NCI-H345 treated with DMSO at 0.1 percent for 48 hours (cell line): ENCODE measurements around the gene ZNF407.

Experiments
- DNase-seq: peaks from one replicate; lab custom pipeline; 2025; ENCODE audit not compliant: unreplicated experiment; lab: John Stamatoyannopoulos, UW

Gene ZNF407

DNA sequence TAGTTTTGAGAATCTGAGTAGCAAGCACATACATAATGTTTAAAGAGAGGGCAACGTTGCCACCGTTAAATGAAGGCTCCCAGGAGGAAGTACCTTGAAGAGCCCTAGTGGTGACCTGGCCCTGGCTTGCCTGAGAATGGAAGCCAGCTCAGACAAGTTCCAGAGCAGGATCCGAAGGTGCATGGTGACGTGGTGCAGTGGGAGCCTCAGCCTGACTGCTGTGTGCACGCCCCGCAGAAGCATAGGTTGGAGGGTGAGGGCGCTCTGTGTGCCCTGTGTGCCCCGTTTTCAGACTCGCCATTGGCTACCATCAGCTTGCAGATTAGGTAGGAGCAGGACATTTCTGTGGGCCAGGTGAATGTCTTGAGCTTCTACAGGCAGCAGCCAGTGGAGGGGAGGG lies 68.2 kb downstream of the ZNF407 start:
- no peak for DNase-seq

DNA sequence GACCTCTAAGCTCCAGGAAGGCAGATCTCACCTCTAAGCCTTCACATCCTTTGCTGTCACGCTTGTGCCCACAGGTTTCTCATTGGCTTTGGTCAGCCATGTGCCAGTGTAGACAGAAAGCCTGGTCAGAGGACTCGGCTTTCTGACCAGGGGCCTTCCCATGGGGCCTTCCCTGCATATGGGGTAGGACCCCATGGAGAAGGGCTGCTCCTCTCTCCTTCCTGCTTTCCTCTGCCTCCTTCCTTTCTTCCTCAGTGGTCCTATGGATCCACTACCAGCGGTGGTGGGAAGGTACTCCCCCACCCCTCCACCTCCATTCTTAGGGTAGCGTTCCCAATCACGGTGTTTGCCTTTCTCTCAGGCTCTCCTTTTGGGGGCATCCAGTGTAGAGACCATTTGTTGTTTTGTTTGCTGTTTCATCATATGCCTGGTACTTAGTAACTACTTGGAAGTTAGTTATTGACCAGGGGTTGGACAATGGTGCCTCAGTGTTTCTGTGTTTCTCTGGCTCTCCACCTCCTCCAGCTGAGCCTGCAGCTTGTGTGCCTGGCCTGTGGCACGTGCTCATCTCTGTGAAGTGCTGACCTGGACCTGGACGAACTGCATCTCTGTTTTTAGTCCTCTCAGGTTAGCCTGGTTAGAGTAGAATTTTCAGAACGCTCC lies 71.6 kb downstream of the ZNF407 start:
- DNase-seq, result no peak

DNA sequence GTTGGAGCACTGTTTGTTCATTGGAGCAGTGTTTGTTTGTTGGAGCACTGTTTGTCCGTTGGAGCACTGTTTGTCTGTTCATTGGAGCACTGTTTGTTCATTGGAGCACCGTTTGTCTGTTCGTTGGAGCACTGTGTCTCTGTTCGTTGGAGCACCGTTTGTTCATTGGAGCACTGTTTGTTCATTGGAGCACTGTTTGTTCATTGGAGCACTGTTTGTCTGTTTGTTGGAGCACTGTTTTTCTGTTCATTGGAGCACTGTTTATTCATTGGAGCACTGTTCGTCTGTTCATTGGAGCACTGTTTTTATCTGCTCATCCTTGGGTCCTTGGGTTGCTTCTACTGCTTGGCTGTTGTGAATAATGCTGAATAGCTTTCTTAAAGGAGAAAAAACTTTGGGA lies 74.7 kb downstream of the ZNF407 start:
- no peak for DNase-seq

DNA sequence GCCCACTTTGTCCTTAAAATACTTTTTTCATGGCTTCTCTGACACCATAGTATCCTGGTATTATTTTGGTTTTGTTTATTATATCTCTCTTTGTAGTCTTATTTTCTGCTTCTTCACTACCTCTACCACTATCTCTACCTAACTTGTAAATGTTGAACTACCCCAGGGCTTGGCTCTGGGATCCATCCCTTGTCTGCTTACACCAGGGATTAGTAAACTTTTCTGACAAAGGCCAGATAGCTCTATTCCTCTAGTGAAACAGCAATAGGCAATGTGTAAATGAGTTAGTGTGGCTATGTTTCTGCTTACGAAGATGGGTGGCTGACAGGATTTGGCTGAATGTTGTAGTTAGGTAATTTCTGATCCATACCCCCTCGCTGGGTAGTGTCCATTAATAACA lies 76.8 kb downstream of the ZNF407 start:
- DNase-seq, result no peak

DNA sequence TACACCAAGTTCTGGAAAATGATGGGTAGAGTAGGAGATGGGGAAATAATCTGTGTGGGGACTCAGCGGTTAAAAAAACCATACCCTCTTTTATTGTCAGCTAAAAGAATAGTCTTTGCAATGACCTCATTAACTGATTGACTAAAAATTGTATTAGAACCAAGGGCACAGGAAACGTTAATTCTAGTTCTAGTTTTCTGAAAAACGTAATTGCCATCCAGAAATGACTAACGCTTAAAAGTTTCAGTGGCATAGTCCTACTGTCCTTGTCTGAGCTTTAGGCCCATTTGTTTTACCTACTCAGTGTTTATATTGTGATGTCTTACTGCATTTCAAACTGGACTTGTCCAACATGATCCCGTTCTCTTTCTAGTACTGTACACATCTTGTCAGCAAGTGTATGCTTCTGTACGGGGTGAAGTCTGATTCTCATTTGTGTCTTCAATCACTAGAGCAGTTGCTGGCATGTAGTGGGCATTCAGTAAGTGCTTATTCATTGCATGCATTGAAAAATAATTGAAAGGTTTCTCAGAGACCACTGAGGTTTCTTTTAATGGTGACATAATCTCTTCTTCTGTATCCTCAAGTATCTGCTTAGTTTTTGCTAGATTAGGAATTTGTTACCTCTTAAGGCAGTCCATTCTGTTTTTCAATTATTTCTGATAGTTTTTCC lies 81.5 kb downstream of the ZNF407 start:
- DNase-seq, result no peak

DNA sequence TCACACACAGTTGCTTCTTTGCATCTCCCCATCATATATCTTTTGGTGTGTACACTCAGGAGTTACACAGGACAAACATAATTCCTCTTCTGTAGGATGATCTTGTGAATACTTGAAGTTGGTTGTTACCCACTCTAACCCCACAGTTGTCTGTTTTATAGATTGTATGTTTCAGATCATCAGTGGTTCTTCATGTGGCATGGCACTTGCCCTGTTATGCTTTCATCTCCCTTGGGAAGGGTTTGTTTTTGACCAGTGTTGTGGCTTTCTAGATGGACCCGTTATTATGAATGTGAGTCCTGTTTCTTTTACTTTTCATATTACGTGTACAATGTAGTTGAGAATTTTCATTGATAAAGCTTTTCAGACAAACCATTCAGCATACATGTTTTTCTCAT lies 82.0 kb downstream of the ZNF407 start:
- DNase-seq, result no peak

DNA sequence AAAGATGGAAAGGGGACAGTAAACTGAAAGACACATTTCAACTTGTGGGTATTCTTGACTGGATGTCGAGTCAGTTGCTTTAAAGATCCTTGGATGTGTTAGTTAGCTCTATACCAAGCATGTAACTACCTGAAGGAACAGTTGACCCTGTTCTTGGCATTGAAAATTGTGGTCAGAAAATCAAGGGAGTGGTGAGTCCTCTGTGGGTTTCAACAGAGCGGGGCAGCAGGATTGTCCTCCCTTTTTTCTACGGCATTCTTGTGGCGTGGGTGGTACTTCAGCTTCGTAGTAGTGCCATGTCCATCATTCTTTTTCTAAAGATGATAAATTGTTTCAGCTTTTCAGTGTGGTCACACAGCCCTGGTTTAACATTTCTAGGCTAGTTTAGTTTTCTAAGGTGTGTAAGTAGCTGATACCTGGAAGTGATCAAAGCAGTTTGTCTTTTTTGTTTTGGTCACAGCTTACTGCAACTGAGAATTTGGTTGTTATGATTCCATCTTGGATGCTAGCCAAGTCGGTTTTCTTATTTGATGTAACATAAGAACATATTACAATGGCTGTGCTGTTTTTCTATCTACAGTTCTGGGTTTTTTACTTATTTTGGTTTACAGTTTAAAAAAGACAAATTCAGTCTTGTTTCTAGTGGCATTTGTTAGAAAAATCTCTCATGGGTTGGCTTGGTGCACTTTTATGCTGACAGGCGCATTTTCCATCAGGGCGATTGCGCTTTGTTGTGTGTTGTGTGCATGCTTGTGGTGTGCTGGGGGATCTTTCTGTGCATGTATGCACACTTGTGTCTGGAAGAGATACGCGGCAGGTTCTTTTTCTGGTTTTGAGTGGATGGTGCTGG lies 84.7 kb downstream of the ZNF407 start:
- no peak for DNase-seq

DNA sequence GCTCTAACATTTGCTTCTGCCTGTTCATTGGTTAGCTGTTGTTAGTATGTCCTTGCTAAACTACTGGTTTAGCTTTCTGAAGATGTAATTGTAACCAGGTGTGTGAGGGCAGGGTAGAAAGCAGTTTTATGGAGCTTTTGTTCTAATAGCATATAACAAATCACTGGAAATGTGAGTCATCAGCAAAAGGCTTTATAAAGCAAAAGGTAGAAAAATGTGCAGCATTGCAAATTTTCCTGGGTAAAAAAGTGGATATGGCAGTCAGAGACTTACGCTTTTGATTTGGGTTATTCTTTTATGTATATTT lies 85.3 kb downstream of the ZNF407 start:
- DNase-seq, result no peak

DNA sequence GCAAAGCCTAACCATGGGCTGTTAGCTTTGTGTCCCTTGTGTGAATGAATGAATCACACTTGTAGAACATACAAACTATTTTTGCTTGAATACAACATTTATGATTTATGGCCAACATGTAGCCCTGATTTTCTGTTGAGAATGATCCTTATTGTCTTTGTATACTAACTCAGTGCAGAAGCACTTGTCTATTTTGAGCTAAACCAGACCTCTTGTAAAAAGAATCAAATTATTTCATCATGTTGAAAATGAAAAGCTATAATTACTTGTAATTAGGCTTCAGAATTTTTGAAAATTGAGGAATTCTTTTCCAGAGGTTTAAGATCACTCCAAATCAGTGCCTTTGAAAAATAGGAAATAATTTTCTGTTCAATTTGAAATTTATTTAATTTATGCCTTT lies 85.9 kb downstream of the ZNF407 start:
- no peak for DNase-seq

DNA sequence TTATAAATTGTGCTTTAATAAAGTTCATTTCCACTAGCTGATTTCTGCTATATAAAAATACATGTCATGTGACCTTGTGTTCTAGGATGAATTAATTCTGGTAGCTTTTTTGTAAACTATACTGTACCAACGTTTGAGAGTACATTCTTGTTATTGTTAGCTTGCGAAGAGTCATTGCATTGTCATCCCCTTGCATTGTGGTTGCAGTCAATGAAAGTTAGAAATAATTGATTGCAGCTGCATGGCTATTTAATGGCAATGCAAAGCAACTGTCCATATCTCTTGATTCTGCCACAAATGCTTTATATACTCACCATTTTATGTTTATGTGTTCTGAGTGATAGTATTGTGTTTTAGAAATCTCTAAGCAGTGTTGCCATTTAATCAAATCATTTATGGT lies 91.6 kb downstream of the ZNF407 start:
- DNase-seq, result no peak

DNA sequence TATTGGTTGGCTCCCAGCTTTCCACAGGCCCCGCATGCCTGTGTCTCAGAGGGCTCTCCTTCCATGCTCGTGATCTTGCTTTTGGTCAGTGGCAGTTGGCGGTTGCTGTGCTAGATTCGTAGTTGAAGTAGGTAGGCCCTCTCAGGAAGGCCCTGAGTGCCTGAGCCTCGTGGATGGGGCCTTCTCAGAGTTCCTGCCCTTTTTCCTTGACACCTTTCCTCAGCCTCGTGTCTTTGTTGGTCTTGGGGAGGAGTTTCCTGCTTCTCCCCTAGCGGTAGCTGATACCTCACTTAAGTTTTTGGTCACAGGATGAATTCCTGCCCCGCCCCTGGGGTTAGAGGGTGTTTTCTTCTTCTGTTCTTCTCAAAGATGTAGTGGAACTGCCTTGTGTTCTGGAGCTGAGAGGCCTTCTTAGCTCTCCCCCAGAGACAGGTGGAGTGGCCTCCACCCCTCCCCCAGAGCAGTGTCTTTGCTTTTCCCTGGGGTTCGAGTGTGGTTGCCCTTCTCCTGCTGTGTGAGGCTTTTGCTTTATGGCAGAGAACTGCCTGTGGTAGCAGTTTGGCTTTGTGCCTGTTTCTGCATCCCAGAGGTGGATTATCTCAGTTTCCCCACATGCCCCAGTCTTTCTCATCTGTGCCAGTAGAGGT lies 94.8 kb downstream of the ZNF407 start:
- DNase-seq, result no peak

DNA sequence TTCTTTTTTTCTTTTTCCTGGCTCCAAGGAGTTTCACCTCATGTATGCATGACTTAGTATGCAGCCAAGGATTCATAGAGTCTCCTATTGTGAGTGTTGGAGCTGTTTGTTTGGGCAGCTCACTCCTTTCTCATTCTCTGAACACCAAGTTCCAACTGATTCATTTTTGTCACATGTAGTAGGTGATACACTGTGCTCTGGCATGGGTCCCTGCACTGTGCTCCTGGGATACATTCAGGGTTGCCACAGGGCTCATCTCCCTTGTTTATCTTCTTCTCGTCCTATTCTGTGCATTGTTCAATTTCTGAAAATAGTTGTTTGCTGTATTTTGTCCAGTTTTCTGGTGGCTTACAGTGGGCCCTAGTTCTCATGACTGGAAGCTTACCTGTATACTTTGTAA lies 96.8 kb downstream of the ZNF407 start:
- no peak for DNase-seq

DNA sequence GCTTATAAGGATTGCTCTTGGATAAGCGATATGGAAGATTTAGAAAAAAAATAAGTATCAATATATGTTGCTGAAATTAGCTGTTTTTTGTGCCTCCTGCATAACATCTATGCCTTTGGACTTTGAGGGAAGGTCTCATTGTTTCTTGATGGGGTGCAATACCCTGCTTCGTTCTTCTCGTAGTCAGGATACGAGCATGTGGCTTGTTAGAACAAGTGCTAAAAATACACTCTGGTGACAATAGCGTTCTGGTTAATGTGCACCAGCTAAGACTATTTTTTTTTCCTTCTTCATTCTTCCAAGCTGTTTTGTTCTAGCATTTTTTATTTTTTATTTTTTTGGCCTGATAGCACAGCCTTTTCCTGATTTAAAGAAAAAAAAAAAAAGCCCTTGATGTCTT lies 97.5 kb downstream of the ZNF407 start:
- DNase-seq, result no peak

DNA sequence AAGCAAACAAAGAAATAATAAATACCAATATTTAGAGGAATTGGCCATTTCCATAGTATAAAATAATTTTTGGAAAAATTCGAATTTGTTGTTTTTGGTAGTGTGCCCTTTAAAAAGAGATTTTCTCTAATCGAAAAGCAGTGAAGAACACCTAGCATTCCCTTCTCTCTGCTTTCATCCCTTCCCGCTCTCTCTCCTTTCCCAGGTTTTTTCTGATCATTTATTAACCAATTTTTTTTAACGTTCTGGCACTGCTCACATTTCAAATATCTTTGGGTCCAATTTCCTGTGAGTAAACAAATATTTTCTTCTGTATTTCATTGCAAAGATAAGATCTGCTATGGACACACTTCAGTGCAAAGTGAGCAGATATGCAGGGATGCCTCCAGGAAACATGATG lies 101.2 kb downstream of the ZNF407 start:
- DNase-seq, result no peak

DNA sequence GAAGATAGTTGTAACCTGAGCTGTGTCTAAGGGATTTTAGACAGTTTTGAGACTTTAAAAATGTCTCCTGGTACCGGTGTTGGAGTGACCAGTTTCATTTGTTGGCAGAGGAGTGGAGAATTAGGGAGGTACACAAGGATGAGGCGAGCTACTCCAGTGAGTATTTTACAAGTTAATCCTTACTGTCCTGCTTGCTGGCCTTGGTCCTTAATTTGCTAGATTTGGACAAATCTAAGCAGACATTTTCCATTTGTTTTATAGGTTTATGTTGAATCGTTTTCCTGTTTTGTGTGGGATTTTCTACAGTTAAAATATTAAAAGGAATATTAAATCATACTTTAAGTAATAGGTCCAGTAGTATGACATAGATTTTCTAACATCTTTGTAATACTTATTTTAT lies 101.8 kb downstream of the ZNF407 start:
- no peak for DNase-seq

DNA sequence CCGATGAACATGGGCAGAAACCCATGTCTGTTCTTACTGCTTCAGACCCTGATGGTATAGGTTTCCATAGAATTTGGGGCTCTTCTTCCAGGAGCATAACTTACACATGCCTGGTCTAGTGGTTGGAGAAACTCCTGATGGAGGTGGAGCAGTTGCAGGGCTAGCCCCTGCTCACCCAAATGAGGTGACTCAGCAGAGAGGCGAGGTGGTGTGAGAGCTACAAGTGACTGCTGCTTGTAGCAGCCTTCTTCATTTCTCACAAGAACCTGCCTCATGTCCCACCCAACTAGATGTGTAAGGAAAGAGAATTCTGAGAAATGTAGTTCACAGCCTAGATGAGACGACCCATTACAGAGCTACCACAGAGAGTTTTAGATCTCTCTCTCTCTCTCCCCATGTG lies 105.3 kb downstream of the ZNF407 start:
- DNase-seq, result no peak

DNA sequence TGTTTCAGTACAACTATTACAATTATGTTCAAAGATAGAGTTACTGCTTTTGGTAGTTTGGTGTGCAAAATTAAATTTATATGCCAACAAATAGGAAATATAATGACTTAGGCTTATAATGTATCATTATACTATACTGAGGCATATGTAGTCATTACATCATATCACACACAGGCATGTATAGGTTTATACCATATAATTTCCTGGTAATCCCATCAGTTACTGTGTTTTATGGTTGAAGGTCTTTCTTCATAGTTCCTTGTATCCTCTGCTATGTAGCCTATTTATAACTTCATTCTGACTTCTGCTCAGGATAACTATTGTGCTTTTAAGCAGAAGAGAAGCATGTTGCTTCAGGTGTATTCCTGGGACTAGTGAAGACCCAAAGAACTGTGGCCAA lies 110.5 kb downstream of the ZNF407 start:
- DNase-seq, result no peak

DNA sequence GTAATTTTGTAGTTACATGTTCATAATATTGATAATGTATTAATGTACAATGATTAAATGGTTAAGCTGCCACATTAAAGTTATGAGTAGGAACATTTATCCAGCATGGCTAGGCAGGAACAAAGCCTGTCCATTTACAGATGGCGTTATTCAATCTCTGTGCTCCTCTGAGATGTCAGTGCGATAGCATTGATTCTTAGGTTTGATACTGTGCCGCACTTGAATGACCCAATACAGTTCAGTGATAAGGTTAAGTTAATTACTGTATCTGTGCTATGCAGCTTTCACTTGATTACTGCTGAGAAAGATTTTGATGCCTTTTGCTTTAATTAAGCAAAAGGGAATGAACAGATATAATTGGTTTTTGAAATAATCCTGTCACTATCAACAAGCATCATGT lies 111.8 kb downstream of the ZNF407 start:
- no peak for DNase-seq

DNA sequence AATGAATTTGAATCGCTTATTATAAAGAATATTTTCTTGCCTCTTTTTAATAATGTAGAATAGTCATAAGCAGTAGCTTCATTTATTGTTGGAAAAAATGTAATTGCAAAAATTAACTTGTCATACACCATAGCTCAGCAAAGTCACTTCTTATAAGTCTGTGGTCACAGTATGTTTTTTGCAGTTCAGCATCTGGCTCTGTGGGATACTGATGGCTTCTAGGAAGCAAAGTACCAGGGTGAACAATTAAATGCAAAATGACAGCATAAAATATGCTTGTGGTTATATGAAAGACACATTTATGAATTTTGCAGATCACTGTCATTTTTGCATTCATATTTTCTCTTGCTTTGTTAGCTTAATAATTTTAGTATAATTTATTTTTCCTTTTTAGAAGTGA lies 116.5 kb downstream of the ZNF407 start:
- DNase-seq, result no peak

DNA sequence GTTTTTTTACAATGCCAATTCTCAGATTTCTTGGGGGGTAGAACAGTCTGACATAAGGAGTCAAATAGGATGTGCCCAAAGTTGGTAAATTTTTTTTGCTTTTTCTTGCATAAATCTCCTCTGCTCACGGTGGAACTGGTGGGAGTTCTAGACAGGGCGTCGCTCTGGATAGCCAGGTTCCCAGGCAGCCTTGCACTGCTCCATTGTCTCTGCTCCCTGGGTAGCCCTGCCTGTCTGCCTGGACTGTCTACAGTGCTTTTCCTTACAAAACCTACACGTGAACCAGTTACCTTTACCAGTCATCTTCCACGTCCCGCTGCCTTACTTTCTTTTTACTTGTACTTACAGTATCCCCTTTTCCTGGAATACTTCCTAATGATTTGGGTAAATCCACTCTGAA lies 117.1 kb downstream of the ZNF407 start:
- no peak for DNase-seq

DNA sequence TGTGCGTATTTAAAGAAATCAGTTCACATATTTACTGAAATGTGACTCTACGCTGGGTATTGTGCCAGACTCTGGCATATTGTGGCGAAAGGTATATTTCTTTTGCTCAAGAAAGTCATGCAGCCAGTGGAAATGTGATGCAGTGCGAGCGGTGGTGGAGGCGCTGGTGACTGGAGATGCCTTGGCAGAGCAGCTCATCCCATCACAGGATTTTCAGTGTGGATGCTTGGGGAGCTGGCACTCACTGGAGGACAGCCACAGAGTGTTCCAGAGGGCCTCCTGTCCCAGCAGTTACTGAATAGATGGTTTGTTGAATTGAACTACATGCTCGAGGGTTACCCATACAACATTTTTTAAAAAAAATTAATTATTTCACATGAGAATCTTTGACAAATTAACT lies 117.6 kb downstream of the ZNF407 start:
- DNase-seq, result no peak
